ENCODE measurements around the gene TOMT. TPM values are rescaled to one million over a fixed set of nuclear protein-coding genes. Genes with fewer than 3 reads are reported as not detected.

The TOMT gene
- total and polyA plus RNA-seq, 11 donors = 0.23 TPM; not detected in 10

GRCh38 chr11:72081184-72081644 is 24.5 kb upstream of the TOMT start:
- Histone ChIP-seq H3K27me3 (no peaks in the 10 kb centered on the region), H3K4me3 (peak overlapping the region; percentile 11 to 94 (median 82)), H3K27ac (peak overlapping the region; percentile 77 to 93 (median 87)), H3K9me3 (no peaks in the 10 kb centered on the region), H3K36me3 (peaks cover 0 to 14% (median 1%) of the 10 kb centered on the region in 9 donors), H3K4me1 (peaks cover 0 to 40% (median 16%) of the 10 kb centered on the region in 12 donors)
- no peak for DNase-seq
- intact Hi-C loops (cut with DNase I) = loop anchor here in 5 of 10 donors (2.0 to 5.0 kb wide), 5 partner anchors 32 to 44 kb away; partner anchors contain the start of gene ANAPC15 (in 1 of the 5)
- TF ChIP-seq CTCF (IDR thresholded peaks at IDR 0.05) (no peak), POLR2A (IDR thresholded peaks at IDR 0.05) (no peak)
- 68 to 77% (median 72%) methylated on average over 21 of the region's 21 CpGs for WGBS, 4 donors
- no peak for ATAC-seq

- H3K36me3 ChIP-seq = peaks cover 0 to 15% (median 3%) of the 10 kb centered on the region in 9 donors
- H3K27me3 ChIP-seq = no peaks in the 10 kb centered on the region
- peaks cover 0 to 40% (median 16%) of the 10 kb centered on the region in 12 donors for H3K4me1 ChIP-seq
- H3K4me3 ChIP-seq = no peak overlapping the region
- peak overlapping the region in 8 of 12 donors; percentile 25 to 93 (median 88) for H3K27ac ChIP-seq
- 93 to 97% (median 94%) methylated on average over 3 of the region's 3 CpGs for WGBS, 4 donors
- ATAC-seq (no peak), DNase-seq (no peak)
- no peaks in the 10 kb centered on the region for H3K9me3 ChIP-seq
- intact Hi-C loops (cut with DNase I) = loop anchor here in 5 of 10 donors (2.0 to 5.0 kb wide), 5 partner anchors 31 to 45 kb away; partner anchors contain the start of gene ANAPC15 (in 1 of the 5)
- TF ChIP-seq POLR2A (IDR thresholded peaks at IDR 0.05) (no peak), CTCF (IDR thresholded peaks at IDR 0.05) (no peak)
Measured at GRCh38 chr11:72081821-72082453, 23.8 kb upstream of the TOMT start.

GRCh38 chr11:72083414-72083813 is 22.3 kb upstream of the TOMT start:
- 90 to 94% (median 92%) methylated on average over 2 of the region's 2 CpGs for WGBS, 4 donors
- no peak for DNase-seq
- peaks cover 0 to 27% (median 8%) of the 10 kb centered on the region in 9 donors for H3K36me3 ChIP-seq
- no peak for TF ChIP-seq POLR2A (IDR thresholded peaks at IDR 0.05)
- TF ChIP-seq CTCF (IDR thresholded peaks at IDR 0.05) = no peak
- no peak for ATAC-seq
- intact Hi-C loops (cut with DNase I) = loop anchor here in 3 of 10 donors (5.0 kb wide), 2 partner anchors 41 to 46 kb away; no protein-coding TSS in a partner anchor
- H3K9me3 ChIP-seq = no peaks in the 10 kb centered on the region
- H3K4me1 ChIP-seq = peaks cover 0 to 34% (median 16%) of the 10 kb centered on the region in 12 donors
- H3K4me3 ChIP-seq = no peak overlapping the region
- no peak overlapping the region for H3K27ac ChIP-seq
- H3K27me3 ChIP-seq = no peaks in the 10 kb centered on the region

GRCh38 chr11:72084076-72084475 is 21.6 kb upstream of the TOMT start:
- WGBS, 4 donors = 85 to 91% (median 88%) methylated on average over 4 of the region's 4 CpGs
- no peaks in the 10 kb centered on the region for H3K27me3 ChIP-seq
- DNase-seq (no peak), ATAC-seq (no peak)
- no peak overlapping the region for H3K4me3 ChIP-seq
- no peak for TF ChIP-seq POLR2A (IDR thresholded peaks at IDR 0.05)
- no peak for TF ChIP-seq CTCF (IDR thresholded peaks at IDR 0.05)
- H3K36me3 ChIP-seq = peaks cover 0 to 32% (median 12%) of the 10 kb centered on the region in 9 donors
- H3K9me3 ChIP-seq = no peaks in the 10 kb centered on the region
- no peak overlapping the region for H3K27ac ChIP-seq
- H3K4me1 ChIP-seq = peaks cover 0 to 28% (median 12%) of the 10 kb centered on the region in 12 donors
- intact Hi-C loops (cut with DNase I) = loop anchor here in 3 of 10 donors (5.0 kb wide), 2 partner anchors 42 to 47 kb away; no protein-coding TSS in a partner anchor

Measured in heart left ventricle (tissue), 16 donors.